ENCODE data around the gene PSG6. TPM values are rescaled to one million over a fixed set of nuclear protein-coding genes. Genes with fewer than 3 reads are reported as not detected.
"Not testable (repeated sequence)": the region's sequence is repeated elsewhere in the genome, so short reads cannot be mapped to it uniquely, and the experiment has no call there.

The PSG6 gene
- total RNA-seq = under 1 TPM in 4 of 8 experiments, not detected in 4; 0.29 to 1.00 (median 0.58) TPM

GRCh38 chr19:42917634-42918033, at the start of gene PSG6:
TSS of gene PSG6 (minus strand) at chr19:42917894. CDS start at chr19:42917792, 102 bp downstream.
- in situ Hi-C loops (cut with MboI; ENCODE audit: low pct_unique_long_range_greater_than_20kb in 2 of 9, low sequenced_read_pairs in 9 of 9, unreplicated experiment in 9 of 9); H3K4me3 ChIP-seq; H3K27ac ChIP-seq; ATAC-seq (replicated peaks in 6 of 8); H3K4me1 ChIP-seq (replicated peaks in 1 of 2): not testable (repeated sequence)
- WGBS, 10 experiments = no CpG with 5 or more reads among the region's 1 CpG

- no peak for ATAC-seq (replicated peaks in 6 of 8)
- Histone ChIP-seq H3K4me1 (replicated peaks in 1 of 2) (no peaks in the 10 kb centered on the region), H3K27ac (no peak overlapping the region), H3K4me3 (no peak overlapping the region)
- in situ Hi-C loops (cut with MboI; ENCODE audit: low pct_unique_long_range_greater_than_20kb in 2 of 9, low sequenced_read_pairs in 9 of 9, unreplicated experiment in 9 of 9) = no loop called here
- 0 to 86% methylated on average over 1 to 2 of the region's 2 CpGs; no CpG with 5 or more reads in 8 of the 10 experiments for WGBS, 10 experiments
Measured at GRCh38 chr19:42965176-42965575, 47.5 kb upstream of the PSG6 start.

DNA sequence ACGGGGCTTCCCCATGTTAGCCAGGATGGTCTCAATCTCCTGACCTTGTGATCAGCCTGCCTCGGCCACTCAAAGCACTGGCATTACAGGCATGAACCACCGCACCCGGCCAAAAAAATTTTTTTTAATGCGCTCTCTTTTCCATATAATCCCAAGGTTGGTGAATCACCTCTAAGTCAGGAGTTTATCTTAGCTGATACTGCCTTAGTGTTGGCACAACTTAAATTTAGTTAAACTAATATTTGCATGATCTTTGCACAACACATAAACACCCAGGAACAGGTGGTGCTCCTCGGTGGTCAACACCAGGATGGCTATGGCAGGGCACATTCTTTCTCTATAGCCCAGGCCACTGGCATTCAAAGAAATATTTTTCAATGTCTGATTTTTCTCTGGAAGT, 43.4 kb upstream of the PSG6 start:
- WGBS, 10 experiments = 40 to 100% (median 67%) methylated on average over 1 to 4 of the region's 6 CpGs; no CpG with 5 or more reads in 1 of the 10 experiments
- H3K4me1 ChIP-seq (replicated peaks in 1 of 2) = no peaks in the 10 kb centered on the region
- H3K27ac ChIP-seq = no peak overlapping the region
- no peak overlapping the region for H3K4me3 ChIP-seq
- no peak for ATAC-seq (replicated peaks in 6 of 8)
- in situ Hi-C loops (cut with MboI; ENCODE audit: low pct_unique_long_range_greater_than_20kb in 2 of 9, low sequenced_read_pairs in 9 of 9, unreplicated experiment in 9 of 9) = no loop called here

DNA sequence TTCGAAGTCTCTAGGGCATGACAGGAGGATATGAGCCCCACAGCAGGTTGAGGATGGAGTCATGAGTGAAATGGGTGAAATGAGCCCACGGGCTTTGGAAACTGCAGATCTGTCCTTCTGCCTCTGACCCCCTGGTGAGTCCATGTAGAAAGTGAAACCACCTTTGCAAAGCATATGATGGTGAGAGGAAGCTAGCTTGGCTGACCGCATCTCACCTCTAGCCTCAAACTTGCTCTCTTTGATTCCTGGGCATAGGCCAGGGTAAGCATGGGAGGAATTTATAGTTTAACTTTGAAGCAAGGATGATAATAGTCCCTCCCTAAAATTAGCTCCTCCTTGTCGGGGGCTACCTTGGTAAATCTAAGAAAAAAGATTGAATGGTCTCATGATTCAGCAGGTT, 34.4 kb upstream of the PSG6 start:
- ATAC-seq (replicated peaks in 6 of 8); in situ Hi-C loops (cut with MboI; ENCODE audit: low pct_unique_long_range_greater_than_20kb in 2 of 9, low sequenced_read_pairs in 9 of 9, unreplicated experiment in 9 of 9); H3K4me3 ChIP-seq; H3K27ac ChIP-seq; H3K4me1 ChIP-seq (replicated peaks in 1 of 2): not testable (repeated sequence)
- WGBS, 10 experiments = 0 to 100% (median 30%) methylated on average over 1 to 2 of the region's 4 CpGs; no CpG with 5 or more reads in 6 of the 10 experiments

- H3K4me1 ChIP-seq (replicated peaks in 1 of 2); ATAC-seq (replicated peaks in 6 of 8); in situ Hi-C loops (cut with MboI; ENCODE audit: low pct_unique_long_range_greater_than_20kb in 2 of 9, low sequenced_read_pairs in 9 of 9, unreplicated experiment in 9 of 9); H3K27ac ChIP-seq; H3K4me3 ChIP-seq: not testable (repeated sequence)
- 18 to 100% (median 62%) methylated on average over 1 to 2 of the region's 2 CpGs; no CpG with 5 or more reads in 4 of the 10 experiments for WGBS, 10 experiments
Measured at GRCh38 chr19:42951476-42951875, 33.8 kb upstream of the PSG6 start.

DNA sequence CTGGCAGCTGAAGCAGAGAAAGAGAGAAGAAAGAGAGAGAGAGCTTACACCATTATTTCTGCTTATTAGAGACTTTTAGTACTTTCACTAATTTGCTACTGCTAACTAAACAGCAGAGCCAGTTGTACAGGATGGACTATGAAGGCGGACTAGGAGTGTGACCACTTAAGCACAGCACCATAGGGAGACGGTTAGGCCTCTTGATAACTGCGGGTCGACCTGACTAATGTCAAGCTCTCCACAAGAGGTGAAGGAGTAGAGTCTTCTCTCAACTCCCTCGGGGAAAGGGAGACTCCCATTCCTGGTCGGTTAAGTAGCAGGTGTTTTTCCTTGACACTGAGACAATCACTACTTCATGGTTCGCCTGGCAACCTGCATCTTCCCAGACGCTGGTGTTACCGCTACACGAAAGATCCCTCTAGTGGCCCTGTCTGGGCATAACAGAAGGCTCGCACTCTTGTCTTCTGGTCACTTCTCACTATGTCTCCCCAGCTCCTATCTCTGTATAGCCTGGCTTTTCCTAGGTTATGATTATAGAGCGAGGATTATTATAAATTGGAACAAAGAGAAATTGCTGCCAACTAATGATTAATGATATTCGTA, 24.6 kb upstream of the PSG6 start:
- 17 to 100% (median 36%) methylated on average over 1 to 10 of the region's 13 CpGs; no CpG with 5 or more reads in 2 of the 10 experiments for WGBS, 10 experiments

GRCh38 chr19:42937107-42937506, 19.4 kb upstream of the PSG6 start, which contains the start of gene PSG7:
TSS of gene PSG7 (minus strand) at chr19:42937207. CDS start at chr19:42937076, 131 bp downstream.
- WGBS, 10 experiments = 25 to 100% methylated on average over 1 of the region's 3 CpGs; no CpG with 5 or more reads in 8 of the 10 experiments
- H3K4me3 ChIP-seq; H3K27ac ChIP-seq; ATAC-seq (replicated peaks in 6 of 8); in situ Hi-C loops (cut with MboI; ENCODE audit: low pct_unique_long_range_greater_than_20kb in 2 of 9, low sequenced_read_pairs in 9 of 9, unreplicated experiment in 9 of 9); H3K4me1 ChIP-seq (replicated peaks in 1 of 2): not testable (repeated sequence)

More for the DNA sequence above, 24.6 kb upstream of the PSG6 start:
- no peak for ATAC-seq (replicated peaks in 6 of 8)
- H3K4me1 ChIP-seq (replicated peaks in 1 of 2) = no peaks in the 10 kb centered on the region
- in situ Hi-C loops (cut with MboI; ENCODE audit: low pct_unique_long_range_greater_than_20kb in 2 of 9, low sequenced_read_pairs in 9 of 9, unreplicated experiment in 9 of 9) = no loop called here
- no peak overlapping the region for H3K4me3 ChIP-seq
- H3K27ac ChIP-seq = no peak overlapping the region

DNA sequence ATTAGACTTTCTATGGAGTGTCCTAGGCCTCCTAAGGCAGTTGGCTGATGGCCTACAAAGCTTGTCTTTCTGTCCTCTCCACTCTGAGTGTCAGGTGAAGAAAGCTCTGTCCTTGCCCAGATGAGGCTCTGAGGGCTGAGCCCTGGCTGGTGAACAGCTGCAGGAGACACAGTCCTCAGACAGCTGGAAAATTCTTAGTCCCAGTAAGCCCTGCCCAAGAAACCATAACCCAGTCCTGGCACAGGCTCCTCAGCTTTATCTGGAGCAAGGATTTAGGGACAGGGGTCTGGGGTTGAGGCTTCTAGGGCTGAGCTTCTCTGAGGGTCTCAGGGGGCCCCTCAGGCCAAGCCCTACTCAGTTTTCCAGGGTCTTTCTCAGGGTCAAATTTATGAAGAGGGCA, 17.0 kb upstream of the PSG6 start:
- H3K4me1 ChIP-seq (replicated peaks in 1 of 2); in situ Hi-C loops (cut with MboI; ENCODE audit: low pct_unique_long_range_greater_than_20kb in 2 of 9, low sequenced_read_pairs in 9 of 9, unreplicated experiment in 9 of 9); H3K4me3 ChIP-seq; ATAC-seq (replicated peaks in 6 of 8); H3K27ac ChIP-seq: not testable (repeated sequence)

DNA sequence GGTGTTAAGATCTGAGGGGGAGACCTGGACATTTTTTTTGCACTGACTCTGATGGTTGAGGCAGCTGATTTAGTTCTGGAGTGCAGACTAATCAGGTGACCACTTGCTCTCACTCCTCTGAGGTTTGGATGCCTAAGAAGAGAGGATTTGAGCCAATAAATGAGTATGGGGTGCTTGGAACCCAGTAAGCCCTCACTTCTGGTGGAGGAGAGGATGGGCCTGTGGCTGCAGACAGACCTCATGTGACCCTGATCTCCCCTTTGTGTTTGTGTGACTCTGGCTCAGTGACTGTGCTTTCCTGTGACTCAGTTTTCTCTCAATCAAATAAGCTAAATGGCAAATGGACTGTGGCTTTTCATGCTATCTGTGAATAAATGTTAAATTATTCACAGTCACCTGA, 16.5 kb upstream of the PSG6 start:
- H3K4me3 ChIP-seq; in situ Hi-C loops (cut with MboI; ENCODE audit: low pct_unique_long_range_greater_than_20kb in 2 of 9, low sequenced_read_pairs in 9 of 9, unreplicated experiment in 9 of 9); H3K27ac ChIP-seq; H3K4me1 ChIP-seq (replicated peaks in 1 of 2); ATAC-seq (replicated peaks in 6 of 8): not testable (repeated sequence)

GRCh38 chr19:42933412-42933811, 15.7 kb upstream of the PSG6 start:
- in situ Hi-C loops (cut with MboI; ENCODE audit: low pct_unique_long_range_greater_than_20kb in 2 of 9, low sequenced_read_pairs in 9 of 9, unreplicated experiment in 9 of 9); ATAC-seq (replicated peaks in 6 of 8); H3K4me3 ChIP-seq; H3K27ac ChIP-seq; H3K4me1 ChIP-seq (replicated peaks in 1 of 2): not testable (repeated sequence)
- WGBS, 10 experiments = 0 to 25% (median 20%) methylated on average over 1 to 3 of the region's 3 CpGs; no CpG with 5 or more reads in 7 of the 10 experiments

DNA sequence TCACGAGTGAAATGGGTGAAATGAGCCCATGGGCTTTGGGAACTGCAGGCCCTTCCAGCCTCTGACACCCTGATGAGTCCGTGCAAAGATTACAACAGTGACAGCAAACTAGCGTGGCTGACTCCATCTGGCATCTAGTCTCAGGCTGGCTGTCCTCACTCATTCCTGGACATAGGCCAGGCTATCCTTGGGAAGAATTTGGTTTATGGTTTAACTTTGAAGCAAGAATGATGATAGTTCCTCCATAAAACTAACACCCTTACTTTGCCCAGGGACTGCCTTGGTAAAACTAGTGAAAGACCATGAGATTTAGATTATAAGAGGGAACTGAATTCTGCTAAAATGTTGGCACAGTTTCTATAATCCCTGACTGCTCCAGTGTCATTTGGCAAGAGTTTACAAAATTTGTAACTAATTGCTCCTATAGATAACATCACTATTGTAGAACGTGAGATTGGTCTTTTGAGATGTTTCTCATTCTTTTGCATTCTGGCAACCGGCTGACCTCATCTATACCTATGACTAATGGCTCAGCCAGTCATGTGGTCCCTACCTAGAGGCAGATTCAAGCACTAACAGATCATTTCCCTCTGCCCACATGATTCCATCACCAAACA, 14.9 kb upstream of the PSG6 start:
- WGBS, 10 experiments = 0 to 86% (median 11%) methylated on average over 1 to 4 of the region's 5 CpGs; no CpG with 5 or more reads in 3 of the 10 experiments
- H3K4me3 ChIP-seq; ATAC-seq (replicated peaks in 6 of 8); in situ Hi-C loops (cut with MboI; ENCODE audit: low pct_unique_long_range_greater_than_20kb in 2 of 9, low sequenced_read_pairs in 9 of 9, unreplicated experiment in 9 of 9); H3K27ac ChIP-seq; H3K4me1 ChIP-seq (replicated peaks in 1 of 2): not testable (repeated sequence)

DNA sequence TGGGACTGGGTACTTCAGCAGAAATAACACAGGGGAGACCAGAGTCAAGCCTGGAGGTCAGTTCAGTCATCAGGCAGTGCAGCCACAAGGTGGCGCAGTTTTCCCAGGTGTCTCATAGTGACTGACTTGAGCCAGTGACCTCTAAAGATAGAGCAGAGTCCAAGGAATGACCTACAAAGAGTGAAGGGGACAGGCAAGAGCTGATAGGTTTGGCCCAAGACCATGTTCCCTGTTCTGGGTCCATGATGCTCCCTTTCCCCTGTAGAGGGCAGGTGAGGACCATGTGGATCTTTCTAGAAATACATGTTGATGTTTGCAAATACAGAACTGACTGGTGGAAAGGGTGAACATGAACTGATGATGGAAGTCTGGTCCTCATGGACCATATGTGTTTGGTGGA, 12.5 kb upstream of the PSG6 start:
- H3K4me3 ChIP-seq; in situ Hi-C loops (cut with MboI; ENCODE audit: low pct_unique_long_range_greater_than_20kb in 2 of 9, low sequenced_read_pairs in 9 of 9, unreplicated experiment in 9 of 9); H3K4me1 ChIP-seq (replicated peaks in 1 of 2); ATAC-seq (replicated peaks in 6 of 8); H3K27ac ChIP-seq: not testable (repeated sequence)
- WGBS, 10 experiments = 40% methylated on average over 1 of the region's 1 CpG; no CpG with 5 or more reads in 9 of the 10 experiments

DNA sequence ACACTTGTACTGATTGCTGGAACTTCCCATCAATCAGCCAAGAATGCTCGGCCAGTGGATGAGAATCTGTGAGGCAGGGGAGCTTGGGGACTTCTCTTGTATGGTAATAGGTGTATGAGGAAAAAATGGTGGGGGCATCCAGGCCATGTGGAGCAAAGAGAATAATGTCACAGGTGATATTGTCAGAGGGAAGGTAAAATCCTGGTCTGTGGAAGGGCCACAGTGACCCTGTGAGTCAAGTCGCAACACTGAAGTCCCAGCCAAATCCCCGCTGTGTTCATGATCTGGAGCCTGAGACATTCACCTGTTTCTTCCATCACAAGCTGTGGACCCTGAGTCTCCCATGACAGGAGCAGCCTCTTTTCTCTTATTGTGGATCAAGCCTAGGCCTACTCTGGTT, 11.2 kb upstream of the PSG6 start:
- in situ Hi-C loops (cut with MboI; ENCODE audit: low pct_unique_long_range_greater_than_20kb in 2 of 9, low sequenced_read_pairs in 9 of 9, unreplicated experiment in 9 of 9) = no loop called here
- Histone ChIP-seq H3K4me3 (no peak overlapping the region), H3K27ac (no peak overlapping the region), H3K4me1 (replicated peaks in 1 of 2) (no peaks in the 10 kb centered on the region)
- ATAC-seq (replicated peaks in 6 of 8) = no peak
- 34 to 100% (median 65%) methylated on average over 1 to 3 of the region's 3 CpGs; no CpG with 5 or more reads in 6 of the 10 experiments for WGBS, 10 experiments

DNA sequence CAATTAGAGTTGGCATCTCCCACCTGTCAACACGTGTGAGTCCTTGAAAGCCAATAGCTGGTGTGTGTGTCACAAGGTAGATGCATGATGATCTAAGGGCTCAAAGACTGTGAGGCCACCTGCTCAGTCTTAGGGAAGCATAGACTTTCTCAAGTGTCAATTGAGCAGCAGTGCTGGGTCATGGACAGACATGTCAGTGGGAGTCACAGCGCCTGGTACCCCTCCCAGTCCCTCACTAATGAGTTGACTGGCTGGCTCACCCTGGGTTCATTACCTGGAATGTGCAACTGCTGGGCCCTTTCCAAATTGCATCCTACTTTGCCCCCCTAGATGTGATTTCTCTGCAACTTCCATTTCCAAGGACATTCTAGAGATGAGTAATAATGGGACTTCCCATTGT, 9.1 kb upstream of the PSG6 start:
- Histone ChIP-seq H3K27ac (no peak overlapping the region), H3K4me3 (no peak overlapping the region), H3K4me1 (replicated peaks in 1 of 2) (no peaks in the 10 kb centered on the region)
- 0 to 40% (median 0%) methylated on average over 1 to 2 of the region's 2 CpGs; no CpG with 5 or more reads in 7 of the 10 experiments for WGBS, 10 experiments
- in situ Hi-C loops (cut with MboI; ENCODE audit: low pct_unique_long_range_greater_than_20kb in 2 of 9, low sequenced_read_pairs in 9 of 9, unreplicated experiment in 9 of 9) = no loop called here
- no peak for ATAC-seq (replicated peaks in 6 of 8)

Measured in motor neuron (in vitro differentiated cells).